ENCODE measurements around the gene ADSS1. TPM values are rescaled to one million over a fixed set of nuclear protein-coding genes. Genes with fewer than 3 reads are reported as not detected.

Gene ADSS1
- total RNA-seq, 1 donor from 2014 or later = 3.7 TPM

- Mint-ChIP-seq H3K27me3 (ENCODE audit: unreplicated experiment) (no peaks in the 10 kb centered on the region), H3K27ac (ENCODE audit: unreplicated experiment) (peak overlapping the region; percentile 60), H3K9me3 (ENCODE audit: unreplicated experiment) (no peaks in the 10 kb centered on the region), H3K4me3 (ENCODE audit: unreplicated experiment) (peak overlapping the region; percentile 78), H3K4me1 (ENCODE audit: unreplicated experiment) (peaks cover 69% of the 10 kb centered on the region), H3K36me3 (ENCODE audit: unreplicated experiment) (peaks cover 4% of the 10 kb centered on the region)
- TF ChIP-seq, protein P1, sequence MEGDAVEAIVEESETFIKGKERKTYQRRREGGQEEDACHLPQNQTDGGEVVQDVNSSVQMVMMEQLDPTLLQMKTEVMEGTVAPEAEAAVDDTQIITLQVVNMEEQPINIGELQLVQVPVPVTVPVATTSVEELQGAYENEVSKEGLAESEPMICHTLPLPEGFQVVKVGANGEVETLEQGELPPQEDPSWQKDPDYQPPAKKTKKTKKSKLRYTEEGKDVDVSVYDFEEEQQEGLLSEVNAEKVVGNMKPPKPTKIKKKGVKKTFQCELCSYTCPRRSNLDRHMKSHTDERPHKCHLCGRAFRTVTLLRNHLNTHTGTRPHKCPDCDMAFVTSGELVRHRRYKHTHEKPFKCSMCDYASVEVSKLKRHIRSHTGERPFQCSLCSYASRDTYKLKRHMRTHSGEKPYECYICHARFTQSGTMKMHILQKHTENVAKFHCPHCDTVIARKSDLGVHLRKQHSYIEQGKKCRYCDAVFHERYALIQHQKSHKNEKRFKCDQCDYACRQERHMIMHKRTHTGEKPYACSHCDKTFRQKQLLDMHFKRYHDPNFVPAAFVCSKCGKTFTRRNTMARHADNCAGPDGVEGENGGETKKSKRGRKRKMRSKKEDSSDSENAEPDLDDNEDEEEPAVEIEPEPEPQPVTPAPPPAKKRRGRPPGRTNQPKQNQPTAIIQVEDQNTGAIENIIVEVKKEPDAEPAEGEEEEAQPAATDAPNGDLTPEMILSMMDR (IDR thresholded peaks at IDR 0.05) = no peak
- no peak for DNase-seq (ENCODE audit: extremely low spot score, unreplicated experiment)
These were observed 32.3 kb upstream of the ADSS1 start for GRCh38 chr14:104691546-104692260.

- Mint-ChIP-seq H3K4me3 (ENCODE audit: unreplicated experiment) (no peak overlapping the region), H3K9me3 (ENCODE audit: unreplicated experiment) (no peaks in the 10 kb centered on the region), H3K36me3 (ENCODE audit: unreplicated experiment) (peaks cover 4% of the 10 kb centered on the region), H3K27me3 (ENCODE audit: unreplicated experiment) (no peaks in the 10 kb centered on the region), H3K4me1 (ENCODE audit: unreplicated experiment) (peaks cover 70% of the 10 kb centered on the region), H3K27ac (ENCODE audit: unreplicated experiment) (no peak overlapping the region)
- TF ChIP-seq, protein P1 (IDR thresholded peaks at IDR 0.05) = no peak
- DNase-seq (ENCODE audit: extremely low spot score, unreplicated experiment) = no peak
These were observed 31.6 kb upstream of the ADSS1 start for GRCh38 chr14:104692261-104692938.

GRCh38 chr14:104692939-104693315 lies 31.1 kb upstream of the ADSS1 start:
- H3K36me3 Mint-ChIP-seq (ENCODE audit: unreplicated experiment) = peaks cover 4% of the 10 kb centered on the region
- no peak overlapping the region for H3K27ac Mint-ChIP-seq (ENCODE audit: unreplicated experiment)
- H3K9me3 Mint-ChIP-seq (ENCODE audit: unreplicated experiment) = no peaks in the 10 kb centered on the region
- peaks cover 70% of the 10 kb centered on the region for H3K4me1 Mint-ChIP-seq (ENCODE audit: unreplicated experiment)
- TF ChIP-seq, protein P1 (IDR thresholded peaks at IDR 0.05) = no peak
- no peaks in the 10 kb centered on the region for H3K27me3 Mint-ChIP-seq (ENCODE audit: unreplicated experiment)
- H3K4me3 Mint-ChIP-seq (ENCODE audit: unreplicated experiment) = no peak overlapping the region
- no peak for DNase-seq (ENCODE audit: extremely low spot score, unreplicated experiment)

DNA sequence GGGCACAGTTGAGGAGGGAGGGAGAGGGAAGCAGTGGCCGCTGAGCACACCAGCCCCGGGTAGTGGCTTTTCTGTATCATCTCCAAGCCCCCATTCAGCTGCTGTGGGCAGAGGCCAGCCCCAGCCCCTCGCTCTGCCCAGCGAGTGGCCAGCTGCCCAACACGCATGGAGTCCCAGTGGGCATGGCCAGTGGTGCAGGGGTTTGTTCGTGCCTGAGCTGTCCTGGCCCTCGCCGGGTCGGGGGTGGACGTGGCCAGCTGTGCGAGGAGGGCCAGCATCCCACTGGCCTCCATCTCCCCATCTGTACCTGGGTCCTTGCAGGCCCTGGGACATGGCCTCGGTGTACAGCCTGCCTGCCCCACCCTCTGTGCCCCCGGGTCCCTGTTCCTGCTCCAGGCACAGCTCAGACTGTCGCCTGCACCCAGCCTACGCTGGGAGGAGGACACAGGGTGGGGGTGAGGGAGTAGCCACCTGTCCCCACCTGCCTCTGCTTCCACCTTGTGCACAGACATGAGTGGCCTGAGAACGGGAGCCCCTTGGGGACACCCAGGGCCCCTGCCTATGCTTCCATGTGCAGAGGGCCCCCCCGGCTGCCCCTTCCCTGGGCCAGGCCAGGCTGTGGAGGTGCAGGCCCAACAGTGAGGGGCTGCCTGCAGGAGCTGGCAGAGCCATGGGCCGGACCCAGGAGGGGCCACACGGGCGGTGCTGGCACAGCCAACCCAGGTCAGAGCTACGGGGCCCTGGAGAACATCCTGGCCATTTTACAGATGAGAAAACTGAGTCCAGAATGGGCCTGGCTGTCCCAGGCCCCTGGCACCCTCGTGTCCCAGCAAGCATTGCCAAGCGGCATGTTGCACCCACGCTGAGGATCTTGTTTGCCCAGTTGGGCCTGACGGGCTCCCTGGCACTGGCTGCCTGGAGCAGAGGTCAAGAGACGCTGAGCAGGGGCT lies 30.3 kb upstream of the ADSS1 start:
- Mint-ChIP-seq H3K27ac (ENCODE audit: unreplicated experiment) (peak overlapping the region; percentile 62), H3K36me3 (ENCODE audit: unreplicated experiment) (peaks cover 4% of the 10 kb centered on the region), H3K9me3 (ENCODE audit: unreplicated experiment) (no peaks in the 10 kb centered on the region), H3K4me3 (ENCODE audit: unreplicated experiment) (no peak overlapping the region), H3K27me3 (ENCODE audit: unreplicated experiment) (no peaks in the 10 kb centered on the region), H3K4me1 (ENCODE audit: unreplicated experiment) (peaks cover 70% of the 10 kb centered on the region)
- no peak for DNase-seq (ENCODE audit: extremely low spot score, unreplicated experiment)
- TF ChIP-seq, protein P1 (IDR thresholded peaks at IDR 0.05) = no peak

Measured in osteocyte (in vitro differentiated cells).